ENCODE results near the gene C1orf174.

The C1orf174 gene

DNA sequence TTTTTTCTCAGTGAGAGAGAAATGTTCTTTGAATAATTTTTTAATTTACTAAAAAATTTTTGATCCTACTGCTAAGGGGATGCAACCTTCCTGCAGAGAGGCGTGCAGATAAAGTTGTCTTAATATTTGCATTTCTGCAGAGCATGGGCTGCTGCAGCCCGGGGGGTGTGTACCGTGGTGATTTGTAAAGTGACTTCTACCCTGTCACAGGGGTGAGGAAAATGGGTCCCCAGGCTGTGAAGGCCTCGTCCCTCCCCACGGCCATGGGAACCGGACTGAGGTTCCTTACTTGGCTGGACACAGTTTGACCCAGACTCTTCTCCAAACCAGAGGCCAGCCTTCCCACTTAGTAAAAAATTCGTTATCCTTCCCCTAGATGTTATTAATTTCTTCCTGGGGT is 9.5 kb upstream of the C1orf174 start:
- DNase-seq = no peak

DNA sequence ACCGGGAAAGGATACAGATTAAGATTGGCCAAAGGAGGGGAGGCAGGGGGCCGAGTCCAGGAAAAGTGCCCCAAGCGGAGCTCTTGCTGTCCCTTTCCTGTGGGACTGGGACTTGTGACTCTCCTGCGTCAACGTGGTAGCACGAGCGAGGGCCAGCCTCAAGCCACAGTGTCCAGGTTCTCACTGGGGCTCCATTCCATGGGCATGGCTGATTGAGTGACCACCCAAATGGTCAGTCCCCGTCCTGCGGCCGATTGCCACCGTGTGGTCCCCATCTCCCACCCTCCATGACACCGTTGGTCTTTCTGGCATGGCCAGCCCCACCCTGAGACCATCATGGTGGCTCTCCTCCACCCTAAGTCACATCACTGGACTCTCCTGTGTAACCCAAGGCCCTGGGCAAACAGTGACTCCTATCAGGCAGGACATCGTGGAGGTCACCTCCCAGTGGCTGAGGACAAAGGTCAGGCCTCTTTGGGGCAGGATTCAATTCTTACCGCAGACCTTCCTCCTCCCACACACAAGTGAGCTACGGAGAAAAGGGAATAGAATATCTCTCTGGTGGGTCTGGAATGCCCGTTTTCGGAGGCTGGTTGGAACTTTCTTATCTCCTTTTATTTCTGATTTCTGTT is 8.9 kb upstream of the C1orf174 start:
- DNase-seq = no peak

DNA sequence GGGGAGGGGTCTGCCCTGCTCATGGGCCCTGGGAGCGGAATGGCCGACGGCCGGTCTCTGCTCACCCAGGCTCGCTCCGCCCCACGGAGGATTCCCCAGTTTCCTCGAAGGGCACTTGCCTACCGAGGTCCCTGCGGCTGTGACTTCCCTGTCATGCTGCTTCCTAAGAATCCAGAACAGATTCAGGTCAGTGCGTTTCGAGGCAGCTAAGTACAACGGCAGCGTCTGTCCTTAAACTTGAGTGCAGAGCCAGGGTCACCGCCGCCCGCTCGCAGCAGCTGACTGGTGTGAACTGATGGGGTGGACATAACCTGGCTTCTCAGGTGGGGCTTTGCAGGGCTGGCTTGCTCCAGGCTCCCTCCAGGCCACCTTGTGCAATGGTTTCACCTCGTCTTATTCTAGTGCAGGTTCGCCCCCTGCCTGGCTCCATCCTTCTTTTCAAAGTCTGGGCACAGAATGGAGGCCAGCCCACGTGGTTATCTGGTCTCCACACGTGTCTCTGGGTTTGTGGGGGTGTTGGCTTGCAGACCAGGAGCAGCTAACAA is 7.6 kb upstream of the C1orf174 start:
- no peak for DNase-seq

DNA sequence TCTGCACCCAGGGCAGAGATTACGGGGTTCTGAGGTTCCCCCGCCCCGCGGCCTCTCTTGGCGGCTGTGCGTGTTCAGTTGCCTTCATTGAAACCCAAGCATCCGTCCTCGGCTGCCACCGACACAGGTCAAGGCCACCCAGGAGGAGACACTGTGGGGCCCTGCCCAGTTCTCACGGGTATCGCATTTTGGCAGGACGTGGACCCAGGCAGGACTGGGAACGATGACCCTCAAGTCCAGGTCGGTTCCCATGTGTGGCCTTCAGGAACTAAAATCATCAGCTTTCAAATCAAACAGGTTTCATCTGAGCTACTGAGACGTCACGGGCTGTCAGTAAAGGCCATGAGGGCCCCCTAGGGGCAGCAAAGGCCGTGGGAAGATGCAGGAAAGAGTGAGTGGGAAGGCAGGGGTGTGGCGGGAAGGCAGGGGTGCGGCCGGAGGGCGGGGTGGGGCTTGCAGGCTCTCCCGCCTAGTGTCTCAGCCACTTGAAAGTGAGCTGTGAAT is 7.0 kb upstream of the C1orf174 start:
- DNase-seq = no peak

DNA sequence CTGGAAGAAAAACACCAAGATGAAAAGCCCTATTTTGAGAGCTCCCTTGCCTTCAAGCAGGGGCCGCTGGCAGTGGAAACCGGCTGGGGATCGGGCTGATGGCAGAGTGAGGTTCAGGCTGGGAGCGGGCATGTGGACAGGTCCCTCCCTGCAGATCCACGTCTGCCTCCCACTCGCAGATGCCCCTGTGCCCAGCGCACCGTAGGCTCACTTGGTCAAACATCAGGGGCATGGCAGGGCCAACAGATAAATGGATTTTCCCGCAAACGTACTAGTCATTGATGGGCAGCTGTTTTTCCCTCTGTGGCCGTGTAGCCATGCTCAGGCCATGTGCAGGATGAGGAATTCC is 6.6 kb upstream of the C1orf174 start:
- no peak for DNase-seq

DNA sequence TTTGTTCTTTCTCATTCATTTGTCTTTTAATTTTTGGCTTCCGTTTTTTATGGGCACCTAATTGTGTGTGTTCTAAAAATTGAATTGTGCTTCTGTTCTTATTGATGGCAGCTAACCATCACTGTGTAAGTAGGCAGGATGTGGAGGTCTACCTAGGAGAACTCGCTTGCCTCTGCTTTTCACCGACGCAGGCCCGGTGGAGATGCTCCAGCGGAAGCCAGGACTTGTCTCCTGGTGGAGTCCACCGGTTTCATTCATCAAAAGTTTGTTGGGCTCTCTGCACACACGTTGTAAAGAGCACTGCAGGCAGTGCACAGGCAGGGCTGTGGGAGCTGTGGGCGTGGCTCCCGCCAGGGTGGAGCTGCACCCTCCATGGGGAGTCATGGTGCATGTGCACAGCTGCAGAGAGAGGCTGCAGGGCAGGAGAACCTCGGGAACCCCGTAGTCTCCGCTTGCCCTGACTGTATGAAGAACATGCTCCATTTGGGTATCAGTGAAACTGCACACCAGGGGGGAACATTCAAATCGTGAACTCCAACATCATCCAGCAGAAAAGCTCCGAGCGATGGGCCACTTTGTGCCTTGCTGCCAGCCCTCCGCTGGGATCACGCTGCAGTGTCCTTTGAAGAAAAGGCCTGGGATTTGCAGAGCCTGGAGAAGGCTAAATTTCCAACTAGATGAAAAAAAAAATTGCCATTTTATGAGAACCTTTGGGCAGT is 6.0 kb upstream of the C1orf174 start:
- DNase-seq = no peak

DNA sequence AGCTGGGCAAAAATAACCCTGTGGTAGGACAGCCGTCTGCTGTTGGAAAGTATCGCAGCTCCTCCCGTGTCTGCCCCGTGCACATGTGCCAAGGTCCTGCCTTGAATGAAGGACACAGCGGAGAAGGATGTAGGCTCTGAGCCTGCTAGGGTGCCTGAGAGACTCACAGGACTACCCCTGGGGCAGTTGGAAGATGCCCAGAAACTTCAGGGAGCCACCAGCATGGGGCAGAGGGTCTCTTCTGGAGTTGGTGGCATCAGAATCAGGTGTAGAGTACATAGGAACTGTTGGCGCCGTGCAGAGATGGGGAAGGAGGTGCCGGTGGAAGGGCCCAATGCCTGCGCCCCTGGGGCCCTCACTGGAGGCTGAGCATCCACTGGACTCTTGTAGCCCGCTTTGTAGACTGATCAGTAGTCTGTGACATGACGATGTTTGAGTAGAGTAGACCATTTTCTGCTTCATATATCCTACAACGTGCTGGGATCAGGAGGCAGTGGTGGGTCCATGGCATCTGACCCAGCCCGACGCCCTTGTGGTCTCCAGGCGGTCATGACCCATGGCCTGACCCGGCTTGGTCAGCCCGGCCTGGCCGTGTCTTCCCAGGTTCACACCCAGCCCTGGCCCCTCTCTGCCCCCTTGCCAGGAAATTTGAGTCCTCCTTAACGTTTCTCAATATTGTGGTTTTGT is 5.3 kb upstream of the C1orf174 start:
- DNase-seq = no peak

DNA sequence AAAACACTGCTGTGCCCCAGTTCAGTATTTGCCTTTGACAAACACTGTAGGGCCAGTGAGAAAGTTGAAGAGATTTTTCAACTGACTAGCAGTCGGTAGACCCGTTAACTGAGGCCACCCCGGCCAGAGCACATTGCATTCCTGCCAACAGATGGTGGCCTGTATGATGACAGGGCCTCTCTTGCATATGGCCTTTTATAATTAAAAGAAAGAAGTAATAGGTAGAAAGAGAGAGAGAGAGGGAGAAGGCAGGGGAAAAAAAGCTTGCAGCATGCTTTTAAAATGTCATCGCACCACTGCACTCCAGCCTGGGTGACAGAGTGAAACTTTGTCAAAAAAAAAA is 4.7 kb upstream of the C1orf174 start:
- DNase-seq = no peak

DNA sequence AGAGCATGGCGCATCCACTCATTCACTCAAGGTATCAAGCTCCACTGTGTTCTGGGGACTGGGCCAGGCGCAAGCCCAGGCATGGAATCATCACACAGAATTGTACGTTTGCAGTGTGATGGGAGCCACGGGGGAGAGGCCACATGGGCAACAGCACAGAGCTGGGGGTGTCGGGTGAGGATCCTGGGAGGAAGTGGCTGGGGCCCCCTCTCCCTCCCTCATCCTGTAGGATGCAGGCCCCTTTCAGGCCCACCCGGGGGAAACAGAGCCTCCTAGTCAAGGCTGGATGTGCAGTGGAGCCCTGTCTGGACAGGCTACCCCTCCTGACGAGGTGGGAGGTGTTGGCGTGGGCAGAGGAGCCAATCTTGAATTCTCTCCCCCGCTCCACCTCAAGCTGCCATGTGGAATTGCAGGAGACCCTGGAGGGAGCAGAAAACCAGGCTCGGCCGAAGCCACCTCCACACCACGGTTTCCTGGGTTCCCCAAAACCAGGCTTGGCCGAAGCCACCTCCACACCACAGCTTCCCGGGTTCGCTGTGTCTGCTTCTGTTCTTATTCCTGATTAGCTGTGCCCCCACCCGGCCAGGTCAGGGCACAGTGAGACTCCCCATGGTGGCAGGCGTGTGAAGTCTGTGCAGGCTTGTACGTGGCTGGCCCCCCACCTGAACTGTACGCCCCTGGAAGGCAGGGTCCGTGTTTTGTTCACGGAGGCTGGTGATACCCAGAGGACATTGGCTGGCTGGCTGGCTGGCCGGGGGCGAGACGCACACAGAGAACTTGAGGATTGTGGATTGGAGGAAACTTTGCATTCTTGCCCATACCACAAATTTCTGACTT is 4.2 kb upstream of the C1orf174 start:
- DNase-seq = no peak

DNA sequence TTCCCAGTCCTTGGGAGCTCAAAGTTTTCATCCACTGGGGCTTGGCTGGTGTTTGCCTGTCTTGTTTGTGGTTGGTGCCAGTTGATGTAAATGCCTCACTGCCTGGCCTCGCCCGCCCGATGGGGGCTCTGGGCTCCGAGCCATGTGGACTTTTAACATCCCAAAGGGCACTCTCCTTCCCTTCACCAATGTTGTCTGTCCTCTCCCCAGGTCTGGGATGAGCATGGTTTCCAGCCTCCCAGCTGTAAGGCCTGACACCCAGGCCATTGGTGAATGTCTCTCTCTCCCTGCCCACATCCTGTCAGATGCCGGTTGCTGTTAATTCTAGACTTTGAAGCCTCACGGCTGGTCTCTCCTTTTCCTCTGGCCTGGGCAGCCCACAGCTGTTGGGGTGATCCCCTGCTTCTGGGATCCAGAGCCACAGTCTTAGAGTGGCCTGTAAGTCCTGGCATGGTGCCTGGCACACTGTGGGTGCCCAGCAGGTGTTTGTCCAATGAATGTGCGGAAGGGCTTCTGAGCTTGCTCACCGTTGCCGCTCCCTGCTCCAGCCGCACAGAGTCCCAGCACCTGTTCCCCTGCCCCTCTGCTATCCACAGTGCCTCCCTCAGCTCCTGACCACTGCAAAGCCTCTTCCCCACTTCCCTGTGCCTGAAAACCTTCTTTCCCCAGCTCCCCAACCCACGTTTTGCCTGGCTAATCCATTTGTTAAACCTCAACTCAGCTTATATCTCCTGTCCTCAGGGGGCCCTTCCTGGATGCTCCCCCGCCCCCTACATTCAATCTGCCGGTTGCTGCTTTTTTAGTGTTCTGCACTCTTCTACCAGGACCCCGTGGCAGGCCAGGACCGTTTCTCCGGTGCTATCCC is 3.3 kb upstream of the C1orf174 start:
- DNase-seq = no peak

DNA sequence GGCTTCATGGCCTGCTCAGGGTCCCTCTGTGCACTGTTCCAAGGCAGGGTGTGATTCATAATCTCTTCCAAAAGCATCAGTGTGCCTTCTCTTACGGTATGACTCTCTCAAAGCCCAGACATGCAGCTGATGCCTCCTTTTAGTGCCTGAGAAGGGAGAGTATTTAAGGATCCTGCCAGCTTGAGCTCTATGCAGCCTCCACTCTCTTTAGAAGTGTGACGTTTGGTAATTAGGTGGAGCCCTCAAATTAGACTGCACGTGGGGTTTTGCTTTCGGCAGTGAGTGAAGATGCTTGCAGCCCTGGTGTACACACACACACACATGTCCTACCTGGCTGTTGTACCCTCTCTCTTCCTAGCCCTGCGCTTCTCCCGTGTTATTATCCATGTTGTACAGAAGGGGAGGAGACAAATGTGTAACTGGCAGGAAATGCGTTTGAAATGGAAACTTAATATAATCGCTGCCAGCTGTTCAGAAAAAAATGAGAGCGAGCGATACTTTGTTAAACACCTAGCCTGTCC is 2.6 kb upstream of the C1orf174 start:
- DNase-seq = no peak

DNA sequence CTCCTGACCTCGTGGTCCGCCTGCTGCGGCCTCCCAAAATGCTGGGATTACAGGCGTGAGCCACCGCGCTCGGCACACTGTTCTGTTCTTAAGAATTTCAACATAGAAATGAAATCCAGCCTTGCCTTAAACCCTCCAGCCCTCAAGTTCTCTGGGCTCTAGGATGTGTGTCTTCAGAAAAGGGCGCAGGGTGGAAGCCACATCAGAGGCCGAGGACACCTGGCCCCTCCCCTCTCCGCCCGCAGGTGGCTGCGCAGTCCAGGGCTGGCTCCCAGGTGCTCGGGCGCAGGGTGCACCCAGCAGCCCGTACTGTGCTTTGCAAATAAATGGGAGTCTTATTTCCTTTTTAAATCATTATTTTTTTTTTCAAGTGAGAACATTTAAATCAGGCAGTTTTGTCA is 2.0 kb upstream of the C1orf174 start:
- DNase-seq = peak; percentile 35

DNA sequence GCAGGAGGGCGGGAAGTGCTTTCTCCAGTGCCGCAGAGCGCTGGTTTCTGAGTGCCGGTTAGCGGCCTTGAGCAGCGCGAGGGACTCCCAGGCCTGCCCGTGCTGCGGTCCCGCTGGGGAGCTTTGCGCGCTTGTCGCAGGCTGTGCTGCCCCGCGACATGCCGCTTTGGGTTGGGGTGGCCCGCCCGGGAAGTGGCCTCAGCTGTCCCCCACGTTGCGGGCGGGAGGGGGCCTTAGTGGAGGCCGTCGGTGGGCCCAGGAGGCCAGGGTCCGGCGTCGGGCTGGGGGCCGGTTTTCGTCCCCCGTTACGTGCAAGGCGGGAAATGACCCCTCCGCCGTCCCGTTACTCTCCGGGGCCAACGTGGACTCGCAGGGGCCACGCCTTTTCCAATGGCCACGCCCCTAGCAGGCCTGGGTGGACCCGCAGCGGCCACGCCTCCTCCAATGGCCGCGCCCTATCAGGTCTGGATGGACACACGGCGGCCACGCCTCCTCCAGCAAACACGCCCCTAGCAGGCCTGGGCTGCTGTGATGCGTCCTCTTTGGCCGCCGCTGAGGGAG is 977 bp upstream of the C1orf174 start:
- DNase-seq = peak; percentile 61

DNA sequence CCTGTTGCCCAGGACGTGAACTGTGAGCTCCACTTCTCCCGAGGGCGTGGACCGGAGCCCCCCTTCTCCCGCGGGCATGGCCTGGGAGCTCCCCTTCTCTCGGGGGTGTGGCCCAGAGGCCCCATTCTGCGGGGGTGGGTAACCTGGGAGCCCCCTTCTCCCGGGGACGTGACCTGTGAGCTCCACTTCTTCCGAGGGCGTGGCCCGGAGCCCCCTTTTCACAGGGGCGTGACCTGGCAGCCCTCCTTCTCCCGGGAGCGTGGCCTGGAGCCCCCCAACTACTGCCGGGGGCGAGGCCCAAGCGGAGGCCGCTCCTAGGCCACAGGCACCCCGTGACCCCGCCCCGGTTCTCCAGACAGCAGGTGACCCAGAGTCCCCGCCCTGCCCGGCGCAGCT is 320 bp downstream of the C1orf174 start:
- peak; percentile 44 for DNase-seq

DNA sequence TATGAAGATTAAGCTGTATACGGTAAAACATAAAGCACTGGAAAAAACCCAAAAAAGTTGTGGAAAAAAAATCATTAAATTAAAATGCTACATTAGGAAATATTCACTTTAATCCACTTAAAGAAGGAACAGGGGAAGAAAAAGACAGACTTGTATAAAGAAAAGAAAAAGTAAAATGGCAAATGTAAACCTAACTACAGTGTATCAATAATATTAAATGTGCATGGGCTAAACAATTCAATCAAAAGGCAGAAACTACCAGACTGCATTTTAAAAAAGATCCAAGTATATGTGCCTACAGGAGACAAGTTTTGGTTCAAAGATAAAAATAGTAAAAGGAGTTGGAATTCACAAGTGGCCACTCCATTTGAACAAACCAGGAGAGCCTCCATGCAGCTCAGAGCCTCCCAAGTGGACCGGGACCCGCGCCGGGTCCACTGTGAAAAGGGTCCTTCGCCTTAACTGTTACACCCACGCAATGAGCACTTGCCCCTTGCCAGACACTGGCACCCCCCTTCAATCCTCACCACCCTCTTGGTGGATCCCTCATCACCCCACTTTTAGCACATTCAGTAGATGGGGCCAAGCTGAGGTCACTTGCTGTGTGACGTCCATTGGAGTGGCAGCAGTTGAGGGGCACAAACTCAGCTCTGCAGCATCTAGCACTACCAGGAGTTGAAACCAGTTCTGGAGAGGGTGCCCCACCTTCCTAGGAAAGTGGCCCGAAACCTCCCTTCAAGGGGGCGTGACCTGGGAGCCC is 898 bp downstream of the C1orf174 start:
- DNase-seq = no peak

DNA sequence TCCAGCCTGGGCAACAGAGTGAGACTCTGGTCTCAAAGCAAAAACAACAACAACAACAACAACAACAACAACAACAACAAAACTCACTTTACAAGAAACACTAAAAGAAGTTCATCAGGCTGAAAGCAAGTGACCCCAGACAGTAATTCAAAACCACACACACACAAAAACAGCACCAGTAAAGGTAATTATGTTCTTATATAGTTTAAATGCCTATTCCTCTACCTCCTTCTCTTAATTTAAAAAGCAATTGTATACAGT is 1.7 kb downstream of the C1orf174 start:
- no peak for DNase-seq

DNA sequence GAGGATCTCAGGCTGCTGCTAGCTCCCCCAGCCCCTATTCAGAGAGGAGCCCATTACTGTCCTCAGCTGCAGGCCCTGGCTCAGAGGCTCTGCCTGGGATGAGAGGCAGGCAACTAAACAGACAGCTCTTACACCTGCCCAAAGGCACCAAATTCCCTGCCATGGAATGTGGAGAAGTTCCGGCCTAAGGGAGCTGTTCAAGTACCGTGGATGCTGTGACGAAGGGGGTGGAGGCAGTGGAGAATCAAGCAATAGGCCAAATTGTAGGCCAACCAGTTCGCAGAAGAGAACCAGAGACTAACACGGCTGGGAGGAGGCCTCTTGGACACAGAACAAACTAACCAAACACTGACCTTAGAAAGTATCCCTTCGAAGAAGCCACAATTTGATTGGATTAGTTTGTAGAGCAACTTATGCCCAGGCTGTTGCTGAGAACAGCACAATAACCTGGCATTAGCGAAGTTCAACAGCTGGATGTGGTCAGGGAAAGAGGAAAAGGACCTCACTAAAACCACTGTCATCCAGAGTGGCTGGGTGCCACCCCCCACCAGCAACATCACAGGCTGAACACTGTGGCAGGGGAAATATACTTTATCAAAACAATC is 3.6 kb downstream of the C1orf174 start:
- no peak for DNase-seq

DNA sequence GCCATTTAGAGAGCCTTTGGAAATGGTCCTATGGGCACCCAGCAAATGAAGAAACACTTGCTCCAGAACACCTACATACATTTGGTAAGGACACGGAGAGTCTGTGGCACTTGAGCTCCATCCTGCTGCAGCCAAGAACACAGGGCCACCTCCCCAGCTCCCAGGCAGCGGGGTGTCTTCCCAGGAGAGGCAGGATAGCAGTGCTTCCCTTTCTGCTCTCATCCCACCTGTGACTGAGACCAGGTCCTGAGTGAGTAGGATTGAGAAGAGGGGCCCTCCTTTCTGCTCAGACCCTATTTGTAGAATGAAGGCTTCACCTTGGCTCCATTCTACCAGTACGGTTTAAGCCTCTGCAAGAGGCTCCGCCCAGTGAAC is 4.1 kb downstream of the C1orf174 start:
- no peak for DNase-seq

DNA sequence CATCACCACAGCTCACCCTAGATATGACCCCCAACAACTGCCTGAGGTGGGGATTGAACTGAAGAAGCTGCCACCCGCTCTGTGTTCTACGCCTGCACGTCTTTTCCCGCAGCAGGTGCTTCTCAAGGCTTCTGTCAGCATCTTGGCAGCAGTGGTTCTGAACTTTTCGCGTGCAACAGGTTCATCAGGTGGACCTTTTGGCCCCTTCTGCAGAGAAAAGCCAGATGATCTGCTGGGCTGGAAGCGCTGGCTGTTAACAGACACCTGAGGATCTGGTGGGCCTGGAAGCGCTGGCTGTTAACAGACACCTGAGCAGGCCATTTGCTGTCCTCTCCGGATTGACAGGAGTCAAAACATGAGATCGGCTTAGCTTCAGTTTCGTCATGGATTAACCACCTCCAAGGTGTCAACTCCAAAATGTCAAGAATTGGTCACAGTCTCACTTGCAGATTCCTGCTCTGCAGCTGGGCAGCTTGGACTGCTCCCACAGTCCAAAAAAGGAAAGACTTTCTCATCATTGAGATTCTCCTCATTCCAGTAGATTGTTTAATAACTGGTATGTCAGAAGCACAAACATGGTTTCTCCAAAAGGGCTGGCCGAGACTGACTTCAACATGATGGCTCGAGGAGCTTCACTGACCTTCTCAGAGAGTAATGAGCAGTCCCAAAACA is 4.7 kb downstream of the C1orf174 start:
- DNase-seq = no peak
